Mesothelial cell of epicardium (in vitro differentiated cells): ENCODE results near the gene TSHZ2. TPM values are rescaled to one million over a fixed set of nuclear protein-coding genes. Genes with fewer than 3 reads are reported as not detected.

Experiments
- DNase-seq, 2 experiments: peaks; one replicate each; pipeline ENCODE4 v3.0.0; 2021; ENCODE audit warnings: low spot score in 2 of 2; ENCODE audit not compliant: unreplicated experiment in 2 of 2
- H3K27ac Mint-ChIP-seq: 2 replicates; pipeline ENCODE4 v1.8.0; 2021; ENCODE audit warnings: mixed read lengths
- H3K27me3 Mint-ChIP-seq: 2 replicates; pipeline ENCODE4 v1.8.0; 2021; ENCODE audit warnings: low read depth, mixed read lengths
- H3K36me3 Mint-ChIP-seq: 2 replicates; pipeline ENCODE4 v1.8.0; 2021; ENCODE audit warnings: mixed read lengths
- H3K4me1 Mint-ChIP-seq: 2 replicates; pipeline ENCODE4 v1.8.0; 2021; ENCODE audit warnings: mixed read lengths
- H3K4me3 Mint-ChIP-seq: 2 replicates; pipeline ENCODE4 v1.8.0; 2021; ENCODE audit warnings: mild to moderate bottlenecking, moderate library complexity, mixed read lengths
- H3K9me3 Mint-ChIP-seq: 2 replicates; pipeline ENCODE4 v1.8.0; 2021; ENCODE audit warnings: mixed read lengths
- total RNA-seq: library from RNA; stranded (reverse); gene quantifications from 3 replicates; pipeline ENCODE4 v1.2.1, GENCODE V29; 2021
- TF ChIP-seq, protein P1 (sequence below): fragments of 200-600 bp; sonication (generic); IDR thresholded peaks from one replicate; pipeline ENCODE4 v1.5.0; 2021; ENCODE audit warnings: antibody characterized with exemption; ENCODE audit not compliant: unreplicated experiment

The TSHZ2 gene
- total RNA-seq, 1 donor from 2014 or later, result 28.8 TPM

DNA sequence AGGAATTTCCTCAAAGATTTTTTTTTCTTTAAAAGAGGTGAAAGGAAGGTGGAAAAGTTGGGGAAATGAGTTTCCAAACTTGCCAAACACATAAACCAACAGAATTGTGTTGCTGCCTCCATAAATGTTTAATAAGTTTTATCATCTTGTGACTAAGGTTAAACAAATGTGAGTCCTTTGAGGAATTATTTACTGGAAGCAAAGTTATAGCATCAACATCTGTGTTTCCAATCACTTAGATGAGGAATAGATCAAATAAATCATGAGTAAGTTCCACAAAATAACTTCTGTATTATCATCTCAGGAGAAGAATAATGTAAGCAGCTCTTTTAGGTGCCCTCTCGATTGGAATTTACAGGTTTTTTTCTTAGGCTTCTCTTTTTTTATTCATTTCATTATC lies 20.5 kb downstream of the TSHZ2 start:
- H3K4me3 Mint-ChIP-seq, result no peak overlapping the region
- H3K36me3 Mint-ChIP-seq, result peaks cover 3% of the 10 kb centered on the region
- DNase-seq, result no peak
- no peaks in the 10 kb centered on the region for H3K9me3 Mint-ChIP-seq
- no peaks in the 10 kb centered on the region for H3K27me3 Mint-ChIP-seq
- TF ChIP-seq, protein P1, sequence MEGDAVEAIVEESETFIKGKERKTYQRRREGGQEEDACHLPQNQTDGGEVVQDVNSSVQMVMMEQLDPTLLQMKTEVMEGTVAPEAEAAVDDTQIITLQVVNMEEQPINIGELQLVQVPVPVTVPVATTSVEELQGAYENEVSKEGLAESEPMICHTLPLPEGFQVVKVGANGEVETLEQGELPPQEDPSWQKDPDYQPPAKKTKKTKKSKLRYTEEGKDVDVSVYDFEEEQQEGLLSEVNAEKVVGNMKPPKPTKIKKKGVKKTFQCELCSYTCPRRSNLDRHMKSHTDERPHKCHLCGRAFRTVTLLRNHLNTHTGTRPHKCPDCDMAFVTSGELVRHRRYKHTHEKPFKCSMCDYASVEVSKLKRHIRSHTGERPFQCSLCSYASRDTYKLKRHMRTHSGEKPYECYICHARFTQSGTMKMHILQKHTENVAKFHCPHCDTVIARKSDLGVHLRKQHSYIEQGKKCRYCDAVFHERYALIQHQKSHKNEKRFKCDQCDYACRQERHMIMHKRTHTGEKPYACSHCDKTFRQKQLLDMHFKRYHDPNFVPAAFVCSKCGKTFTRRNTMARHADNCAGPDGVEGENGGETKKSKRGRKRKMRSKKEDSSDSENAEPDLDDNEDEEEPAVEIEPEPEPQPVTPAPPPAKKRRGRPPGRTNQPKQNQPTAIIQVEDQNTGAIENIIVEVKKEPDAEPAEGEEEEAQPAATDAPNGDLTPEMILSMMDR, result no peak
- no peak overlapping the region for H3K27ac Mint-ChIP-seq
- H3K4me1 Mint-ChIP-seq, result peaks cover 8% of the 10 kb centered on the region

DNA sequence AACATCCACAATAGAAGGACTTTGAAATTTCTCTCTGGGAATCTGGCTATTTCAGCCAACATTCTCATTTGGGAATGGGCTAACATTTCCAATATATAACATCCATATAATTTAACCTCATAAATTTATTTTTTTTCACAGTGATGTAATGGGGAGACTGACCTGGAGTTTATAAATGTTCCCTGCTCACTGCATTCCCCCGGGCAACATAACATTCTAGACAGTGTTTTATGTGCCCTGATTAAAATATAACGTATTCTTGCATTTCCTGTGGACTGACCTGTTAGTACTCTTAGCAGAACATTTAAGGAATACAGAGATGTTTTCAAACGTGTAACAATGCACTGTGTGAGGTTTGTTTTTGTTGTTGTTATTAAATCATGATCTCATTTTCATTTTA lies 20.9 kb downstream of the TSHZ2 start:
- no peak overlapping the region for H3K4me3 Mint-ChIP-seq
- no peaks in the 10 kb centered on the region for H3K9me3 Mint-ChIP-seq
- no peak for DNase-seq
- peaks cover 3% of the 10 kb centered on the region for H3K36me3 Mint-ChIP-seq
- H3K27ac Mint-ChIP-seq, result no peak overlapping the region
- H3K4me1 Mint-ChIP-seq, result peaks cover 8% of the 10 kb centered on the region
- no peaks in the 10 kb centered on the region for H3K27me3 Mint-ChIP-seq
- TF ChIP-seq, protein P1, result no peak

DNA sequence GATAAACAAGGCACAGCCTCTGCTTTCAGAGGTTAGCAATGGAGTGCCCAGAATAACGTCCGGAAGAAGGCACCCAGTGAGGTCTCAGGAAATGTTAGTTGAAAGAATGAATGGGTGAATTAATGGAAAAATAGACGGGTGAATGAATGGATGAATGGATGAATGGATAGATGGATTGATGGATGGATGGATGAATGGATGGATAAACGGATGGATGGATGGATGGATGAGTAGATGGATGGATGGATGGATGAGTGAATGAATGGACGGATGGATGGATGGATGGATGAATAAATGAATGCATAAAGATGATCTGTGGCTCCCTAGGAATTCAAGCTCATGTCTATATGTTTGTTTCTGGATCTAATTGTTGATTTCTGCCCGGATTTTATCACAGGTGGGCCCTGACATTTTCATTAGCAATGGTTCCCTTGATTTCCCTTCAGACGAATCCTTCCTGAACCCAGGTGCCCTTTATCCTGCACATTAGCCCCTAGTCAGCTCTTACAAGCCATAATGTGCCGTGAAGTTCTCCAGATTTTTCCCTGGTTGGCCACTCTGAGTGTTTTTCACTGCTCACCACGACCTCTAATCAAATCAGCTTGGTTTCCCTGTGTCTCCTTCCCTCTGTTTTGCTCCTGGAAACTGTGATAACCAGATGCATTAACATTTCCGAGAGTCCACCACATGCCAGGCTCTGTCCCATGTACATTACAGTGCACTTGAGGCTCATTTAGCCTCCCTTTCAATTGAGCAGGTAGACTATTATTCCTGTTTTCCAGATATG lies 22.2 kb downstream of the TSHZ2 start:
- DNase-seq, result no peak
- Mint-ChIP-seq H3K27me3 (no peaks in the 10 kb centered on the region), H3K4me3 (no peak overlapping the region), H3K27ac (peak overlapping the region; percentile 23), H3K4me1 (peaks cover 8% of the 10 kb centered on the region), H3K9me3 (no peaks in the 10 kb centered on the region), H3K36me3 (peaks cover 3% of the 10 kb centered on the region)
- TF ChIP-seq, protein P1, result no peak

DNA sequence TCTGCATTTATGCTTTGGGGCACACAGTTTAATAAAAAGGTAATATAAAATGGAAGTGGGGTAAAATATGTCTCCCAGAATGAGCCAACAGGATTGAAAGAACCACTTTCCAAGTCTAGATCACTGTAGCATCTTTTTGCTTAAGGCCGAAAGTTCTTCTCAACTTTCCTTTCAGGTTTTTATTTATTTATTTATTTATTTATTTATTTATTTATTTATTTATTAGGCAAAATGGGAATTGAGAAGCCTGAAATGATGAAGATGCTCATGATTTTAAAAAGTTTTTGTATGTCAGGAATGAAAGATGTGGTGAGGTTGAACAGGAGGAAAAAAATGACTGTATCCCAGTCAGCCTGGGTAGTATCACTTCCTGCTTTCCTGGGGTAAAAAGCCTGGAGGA lies 24.0 kb downstream of the TSHZ2 start:
- Mint-ChIP-seq H3K9me3 (no peaks in the 10 kb centered on the region), H3K27me3 (no peaks in the 10 kb centered on the region), H3K4me3 (no peak overlapping the region), H3K27ac (peak overlapping the region; percentile 65), H3K4me1 (peaks cover 20% of the 10 kb centered on the region), H3K36me3 (peaks cover 3% of the 10 kb centered on the region)
- TF ChIP-seq, protein P1, result no peak
- no peak for DNase-seq

DNA sequence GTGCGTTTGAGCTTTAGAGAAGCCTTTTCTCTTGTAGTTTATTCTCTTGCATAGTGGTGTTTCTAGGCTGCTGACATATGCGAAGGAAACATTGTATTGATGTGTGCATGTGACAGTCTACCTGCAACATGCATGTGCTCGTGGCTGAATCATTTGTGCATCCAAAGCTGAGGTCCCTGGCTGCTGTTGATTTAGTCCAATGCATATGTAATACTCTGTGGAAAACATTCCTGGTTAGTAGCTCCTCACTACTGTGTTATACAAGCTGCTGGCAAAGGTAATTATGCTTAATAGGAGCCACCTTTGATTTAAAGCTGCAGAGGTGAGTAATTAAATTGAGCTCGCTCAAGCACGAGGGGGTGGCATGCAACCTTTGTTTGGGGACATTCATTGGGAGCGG lies 24.5 kb downstream of the TSHZ2 start:
- peak overlapping the region; percentile 65 for H3K27ac Mint-ChIP-seq
- H3K9me3 Mint-ChIP-seq, result no peaks in the 10 kb centered on the region
- no peak for DNase-seq
- H3K27me3 Mint-ChIP-seq, result no peaks in the 10 kb centered on the region
- H3K36me3 Mint-ChIP-seq, result peaks cover 3% of the 10 kb centered on the region
- no peak overlapping the region for H3K4me3 Mint-ChIP-seq
- TF ChIP-seq, protein P1, result no peak
- H3K4me1 Mint-ChIP-seq, result peaks cover 25% of the 10 kb centered on the region
